CD4-positive, alpha-beta memory T cell (primary cell): ENCODE data around the gene CYRIA. TPM values are rescaled to one million over a fixed set of nuclear protein-coding genes. Genes with fewer than 3 reads are reported as not detected.

ENCODE experiments used
- CTCF ChIA-PET: fragments of 350-600 bp; sonication (Branson Sonifier 250); formaldehyde crosslinking; loops from one replicate; lab custom pipeline; 2021; ENCODE audit warnings: inconsistent platforms; ENCODE audit not compliant: partially characterized antibody; lab: Charles Lee
- POLR2A ChIA-PET: fragments of 350-600 bp; sonication (Branson Sonifier 250); formaldehyde crosslinking; loops from one replicate; lab custom pipeline; 2021; ENCODE audit not compliant: partially characterized antibody; lab: Charles Lee
- DNase-seq, 5 donors: peaks; one replicate each; pipeline versions ENCODE4 v3.0.0 to v3.0.0-alpha.2; 2020 to 2022; ENCODE audit warnings: mixed read lengths in 1 of 5
- H3K27ac ChIP-seq: one replicate; pipeline ENCODE4 v1.7.0; 2013; ENCODE audit warnings: low read depth, low read length
- H3K27me3 ChIP-seq: 2 replicates; pipeline ENCODE4 v1.7.0; 2013; ENCODE audit warnings: mild to moderate bottlenecking, low read length, moderate library complexity; ENCODE audit not compliant: insufficient read depth
- H3K36me3 ChIP-seq: 2 replicates; pipeline ENCODE4 v1.7.0; 2013; ENCODE audit warnings: mild to moderate bottlenecking, low read length, moderate library complexity; ENCODE audit not compliant: insufficient read depth
- H3K4me1 ChIP-seq: 2 replicates; pipeline ENCODE4 v1.7.0; 2013; ENCODE audit warnings: mild to moderate bottlenecking, low read length, moderate library complexity; ENCODE audit not compliant: insufficient read depth
- H3K4me3 ChIP-seq, 2 donors: one replicate each; pipeline ENCODE4 v1.7.0; 2013; ENCODE audit warnings: low read length in 2 of 2, mild to moderate bottlenecking in 1 of 2
- H3K9me3 ChIP-seq, 2 donors: one replicate each; pipeline ENCODE4 v1.7.0; 2013; ENCODE audit warnings: low read length in 2 of 2, control low read depth in 1 of 2; ENCODE audit not compliant: control insufficient read depth in 1 of 2
- H3K27ac Mint-ChIP-seq, 7 donors: one replicate each; pipeline ENCODE4 v1.8.0; 2020 to 2021; ENCODE audit warnings: mixed read lengths in 7 of 7, mild to moderate bottlenecking in 6 of 7, inconsistent platforms in 3 of 7, moderate library complexity in 3 of 7
- H3K27me3 Mint-ChIP-seq, 2 donors: one replicate each; pipeline ENCODE4 v1.8.0; 2020 to 2021; ENCODE audit warnings: mixed read lengths in 2 of 2
- H3K36me3 Mint-ChIP-seq, 2 donors: one replicate each; pipeline ENCODE4 v1.8.0; 2020 to 2021; ENCODE audit warnings: mixed read lengths in 2 of 2, inconsistent platforms in 1 of 2, mild to moderate bottlenecking in 1 of 2
- H3K4me1 Mint-ChIP-seq, 4 donors: one replicate each; pipeline ENCODE4 v1.8.0; 2020 to 2021; ENCODE audit warnings: mixed read lengths in 4 of 4, mild to moderate bottlenecking in 1 of 4
- H3K4me3 Mint-ChIP-seq, 8 donors: one replicate each; pipeline ENCODE4 v1.8.0; 2020 to 2021; ENCODE audit warnings: mixed read lengths in 8 of 8, mild to moderate bottlenecking in 7 of 8, moderate library complexity in 6 of 8, inconsistent platforms in 3 of 8
- H3K9me3 Mint-ChIP-seq, 8 donors: one replicate each; pipeline ENCODE4 v1.8.0; 2020 to 2021; ENCODE audit warnings: mixed read lengths in 8 of 8, mild to moderate bottlenecking in 5 of 8, inconsistent platforms in 3 of 8, moderate library complexity in 1 of 8
- intact Hi-C: fragments of 100-400 bp; cut with micrococcal nuclease; formaldehyde crosslinking; loops from one replicate; pipeline ENCODE4 v1.15.1; 2023
- polyA plus RNA-seq, 2 donors: library from polyadenylated mRNA; unstranded; fragments of 300-500 nt; fragmentation: Illumina TruSeq; gene quantifications; one replicate each; pipeline ENCODE4 v1.2.3, GENCODE V29; 2021
- total RNA-seq, 2 experiments: library from RNA; stranded (reverse); gene quantifications; one replicate each; pipeline ENCODE4 v1.2.3, GENCODE V29; 2021

CYRIA gene
- total and polyA plus RNA-seq, 4 experiments from 2014 or later = 0.11 to 0.32 (median 0.18) TPM; not detected in 1

DNA sequence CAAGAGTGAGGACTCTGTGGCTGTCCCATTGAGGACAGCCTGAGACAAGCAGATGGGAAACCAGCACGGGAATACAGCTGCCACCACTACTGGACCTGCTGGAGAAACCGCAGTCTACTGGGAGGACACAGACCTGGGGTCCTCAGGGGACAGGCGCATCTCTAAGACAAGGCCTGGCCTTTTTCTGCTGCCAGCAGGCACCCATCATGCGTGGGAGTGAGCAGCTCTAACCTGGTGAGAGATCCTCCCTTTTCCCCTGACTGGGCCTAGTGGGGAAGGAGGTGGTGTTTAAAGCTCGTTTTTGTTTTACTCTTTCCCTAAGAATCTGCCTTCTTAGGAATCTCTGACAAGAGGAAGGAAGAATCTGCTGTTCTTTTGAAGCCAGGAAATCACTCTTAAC lies 36.6 kb downstream of the CYRIA start:
- POLR2A ChIA-PET = no interaction called here
- Mint-ChIP-seq H3K4me3 (no peak overlapping the region), H3K4me1 (peaks cover 6 to 15% (median 12%) of the 10 kb centered on the region in 4 donors), H3K36me3 (no peaks in the 10 kb centered on the region), H3K9me3 (no peaks in the 10 kb centered on the region), H3K27ac (peak overlapping the region in 2 of 7 donors; percentile 1 to 53), H3K27me3 (peaks cover 5 to 13% of the 10 kb centered on the region in 2 donors)
- CTCF ChIA-PET = no interaction called here
- no peak for DNase-seq
- no peaks in the 10 kb centered on the region for H3K9me3 ChIP-seq
- H3K36me3 ChIP-seq = no peaks in the 10 kb centered on the region
- no peak overlapping the region for H3K27ac ChIP-seq
- H3K4me3 ChIP-seq = no peak overlapping the region
- H3K27me3 ChIP-seq = no peaks in the 10 kb centered on the region
- H3K4me1 ChIP-seq = no peaks in the 10 kb centered on the region
- intact Hi-C loops = no loop called here

DNA sequence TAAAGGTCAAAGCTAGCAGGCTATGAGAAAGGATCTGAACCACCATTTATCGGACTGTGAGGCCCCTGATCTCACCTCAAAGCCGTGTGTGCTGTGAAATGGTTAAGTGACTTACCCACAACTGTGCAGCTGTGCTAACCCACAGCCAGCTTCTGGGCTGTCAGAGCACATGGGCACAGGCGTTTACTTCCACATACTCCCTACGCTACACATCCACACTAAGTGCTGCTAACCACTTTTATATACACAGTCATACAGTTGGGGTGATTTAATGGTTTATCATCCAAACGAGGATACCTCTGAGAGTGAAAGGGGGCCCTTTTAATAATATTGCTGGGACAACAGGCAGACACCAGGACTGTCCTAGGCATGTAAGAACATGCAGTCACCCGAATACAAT lies 37.3 kb downstream of the CYRIA start:
- Histone ChIP-seq H3K36me3 (no peaks in the 10 kb centered on the region), H3K9me3 (no peaks in the 10 kb centered on the region), H3K4me1 (no peaks in the 10 kb centered on the region), H3K27ac (no peak overlapping the region), H3K27me3 (no peaks in the 10 kb centered on the region), H3K4me3 (no peak overlapping the region)
- H3K36me3 Mint-ChIP-seq = no peaks in the 10 kb centered on the region
- no peak overlapping the region for H3K27ac Mint-ChIP-seq
- H3K4me3 Mint-ChIP-seq = no peak overlapping the region
- intact Hi-C loops = no loop called here
- H3K9me3 Mint-ChIP-seq = no peaks in the 10 kb centered on the region
- peaks cover 5 to 10% of the 10 kb centered on the region in 2 donors for H3K27me3 Mint-ChIP-seq
- DNase-seq = no peak
- H3K4me1 Mint-ChIP-seq = peaks cover 9 to 22% (median 18%) of the 10 kb centered on the region in 4 donors
- CTCF ChIA-PET = no interaction called here
- POLR2A ChIA-PET = no interaction called here

DNA sequence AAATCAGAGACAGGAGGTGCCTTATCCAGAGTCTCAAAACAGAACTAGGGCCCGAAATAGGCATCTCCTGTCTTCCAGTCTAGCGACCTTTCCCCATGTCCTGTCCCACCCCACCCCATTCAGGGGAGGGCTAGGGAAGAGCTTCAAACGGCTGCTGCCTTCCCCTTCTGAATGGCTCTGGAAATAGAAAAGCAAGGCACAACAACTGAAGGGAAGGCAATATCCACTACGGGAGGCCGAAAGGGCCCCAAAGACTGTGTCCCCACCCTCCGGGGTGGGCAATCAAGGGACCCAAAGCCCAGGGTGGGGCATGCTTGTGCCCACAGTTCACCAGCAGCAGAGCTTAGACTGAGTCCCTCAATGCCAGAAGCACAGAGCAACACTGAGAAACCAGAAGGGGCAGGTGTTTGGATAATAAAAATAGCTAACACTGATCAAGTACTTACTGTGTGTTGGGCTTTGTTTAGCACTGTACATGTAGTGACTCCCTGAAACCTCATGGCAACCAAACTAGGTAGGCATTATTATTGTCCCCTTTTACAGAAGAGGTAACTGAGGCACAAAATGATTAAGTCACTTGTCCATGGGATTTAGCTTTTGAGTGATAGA lies 38.5 kb downstream of the CYRIA start:
- no peaks in the 10 kb centered on the region for H3K27me3 ChIP-seq
- no peak overlapping the region for H3K4me3 Mint-ChIP-seq
- no peaks in the 10 kb centered on the region for H3K36me3 Mint-ChIP-seq
- no peak overlapping the region for H3K27ac Mint-ChIP-seq
- no peaks in the 10 kb centered on the region for H3K36me3 ChIP-seq
- H3K9me3 ChIP-seq = no peaks in the 10 kb centered on the region
- no peaks in the 10 kb centered on the region for H3K9me3 Mint-ChIP-seq
- intact Hi-C loops = no loop called here
- no peaks in the 10 kb centered on the region for H3K4me1 ChIP-seq
- H3K27me3 Mint-ChIP-seq = peaks cover 3% of the 10 kb centered on the region in 2 donors
- POLR2A ChIA-PET = no interaction called here
- H3K4me3 ChIP-seq = no peak overlapping the region
- CTCF ChIA-PET = interaction anchor here (0.8 to 1.1 kb wide), 2 partner anchors 14 to 18 kb away, joined by 3 to 4 read pairs; no protein-coding TSS in a partner anchor
- no peak for DNase-seq
- H3K27ac ChIP-seq = no peak overlapping the region
- H3K4me1 Mint-ChIP-seq = peaks cover 11 to 34% (median 24%) of the 10 kb centered on the region in 4 donors

DNA sequence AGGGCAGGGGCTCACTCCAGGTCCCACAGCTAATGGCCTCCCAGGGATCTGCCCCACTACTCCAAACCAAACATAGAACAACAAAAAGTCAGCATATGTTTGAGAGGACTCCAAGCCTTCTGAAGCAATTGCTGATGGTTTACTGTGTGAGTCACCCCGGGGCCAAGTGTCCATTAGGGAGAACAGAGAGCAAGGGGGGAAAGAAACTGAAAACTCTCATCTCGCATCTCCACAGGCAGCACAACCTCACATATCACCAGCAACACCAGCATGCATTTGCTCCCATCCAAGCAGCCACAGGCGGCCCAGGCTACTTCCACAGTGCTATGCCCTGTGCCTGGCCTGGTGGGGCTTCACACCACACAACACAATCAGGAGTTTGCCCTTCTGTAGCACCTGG lies 39.1 kb downstream of the CYRIA start:
- Histone ChIP-seq H3K4me3 (no peak overlapping the region), H3K4me1 (no peaks in the 10 kb centered on the region), H3K9me3 (no peaks in the 10 kb centered on the region), H3K27me3 (no peaks in the 10 kb centered on the region), H3K36me3 (no peaks in the 10 kb centered on the region), H3K27ac (no peak overlapping the region)
- no peaks in the 10 kb centered on the region for H3K9me3 Mint-ChIP-seq
- POLR2A ChIA-PET = no interaction called here
- H3K4me3 Mint-ChIP-seq = no peak overlapping the region
- intact Hi-C loops = no loop called here
- H3K27me3 Mint-ChIP-seq = peaks cover 3% of the 10 kb centered on the region in 2 donors
- DNase-seq = no peak
- peaks cover 11 to 39% (median 25%) of the 10 kb centered on the region in 4 donors for H3K4me1 Mint-ChIP-seq
- no peaks in the 10 kb centered on the region for H3K36me3 Mint-ChIP-seq
- no peak overlapping the region for H3K27ac Mint-ChIP-seq
- CTCF ChIA-PET = interaction anchor here (1.1 kb wide), 1 partner anchor 17 kb away, joined by 4 read pairs; no protein-coding TSS in a partner anchor

- ChIA-PET CTCF (no interaction called here), POLR2A (no interaction called here)
- Histone ChIP-seq H3K27me3 (no peaks in the 10 kb centered on the region), H3K4me1 (no peaks in the 10 kb centered on the region), H3K9me3 (no peaks in the 10 kb centered on the region), H3K27ac (no peak overlapping the region), H3K36me3 (no peaks in the 10 kb centered on the region), H3K4me3 (no peak overlapping the region)
- Mint-ChIP-seq H3K27ac (no peak overlapping the region), H3K36me3 (no peaks in the 10 kb centered on the region), H3K27me3 (peaks cover 0 to under 1% of the 10 kb centered on the region in 2 donors), H3K4me1 (peaks cover 11 to 39% (median 25%) of the 10 kb centered on the region in 4 donors), H3K4me3 (no peak overlapping the region), H3K9me3 (no peaks in the 10 kb centered on the region)
- intact Hi-C loops = no loop called here
- no peak for DNase-seq
Measured at GRCh38 chr2:16625759-16626158, 39.9 kb downstream of the CYRIA start.

DNA sequence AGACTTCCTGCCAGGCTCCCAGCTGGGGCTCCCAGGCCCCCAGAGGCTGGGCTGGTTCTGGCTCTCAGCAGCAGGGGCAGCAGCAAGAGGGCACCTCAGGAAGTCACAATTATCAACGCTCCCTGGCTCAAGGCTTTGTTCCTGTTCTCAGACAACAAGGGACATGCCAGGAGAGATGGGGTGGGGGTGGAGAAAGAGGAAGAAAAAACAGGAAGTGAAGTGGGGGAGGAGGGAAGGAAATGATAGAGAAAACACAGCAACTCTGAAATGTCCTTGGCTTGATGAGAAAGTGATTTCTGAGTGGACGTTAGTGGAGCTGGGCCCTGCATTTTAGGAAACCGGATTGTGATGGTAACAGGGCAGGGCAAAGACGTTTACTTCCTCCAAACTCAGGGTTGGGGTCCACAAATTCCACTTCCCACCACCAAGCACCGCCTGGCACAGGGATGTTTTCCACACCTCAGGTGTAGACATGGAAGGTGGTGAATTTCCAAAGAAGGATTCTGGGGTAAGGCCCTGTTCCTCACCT lies 40.4 kb downstream of the CYRIA start:
- Histone ChIP-seq H3K27ac (no peak overlapping the region), H3K9me3 (no peaks in the 10 kb centered on the region), H3K27me3 (no peaks in the 10 kb centered on the region), H3K36me3 (no peaks in the 10 kb centered on the region), H3K4me3 (no peak overlapping the region), H3K4me1 (no peaks in the 10 kb centered on the region)
- no peak for DNase-seq
- Mint-ChIP-seq H3K36me3 (no peaks in the 10 kb centered on the region), H3K9me3 (no peaks in the 10 kb centered on the region), H3K4me3 (no peak overlapping the region), H3K27ac (peak overlapping the region in 2 of 7 donors; percentile 52 to 74), H3K27me3 (peaks cover 0 to 1% of the 10 kb centered on the region in 2 donors), H3K4me1 (peaks cover 11 to 39% (median 25%) of the 10 kb centered on the region in 4 donors)
- ChIA-PET POLR2A (no interaction called here), CTCF (interaction anchor here (1.1 kb wide), 1 partner anchor 18 kb away, joined by 3 read pairs; no protein-coding TSS in a partner anchor)
- intact Hi-C loops = no loop called here

DNA sequence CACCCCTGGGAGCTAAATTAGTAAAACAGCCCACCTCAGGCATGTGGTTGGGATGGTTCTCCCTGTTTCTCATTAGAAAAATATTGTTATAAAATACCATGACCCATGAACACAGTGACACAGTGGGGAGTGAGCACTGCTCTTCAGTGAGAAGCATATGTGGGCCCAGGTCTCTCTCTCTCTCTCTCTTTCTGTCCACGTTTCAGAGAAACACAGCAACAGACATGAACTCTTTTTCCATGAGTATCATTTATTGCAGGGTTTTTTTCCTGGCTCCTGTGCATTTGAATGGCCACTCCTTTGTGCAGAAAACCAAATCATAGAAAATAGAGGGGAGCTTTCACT lies 41.2 kb downstream of the CYRIA start:
- Mint-ChIP-seq H3K27ac (no peak overlapping the region), H3K27me3 (peaks cover 0 to 1% of the 10 kb centered on the region in 2 donors), H3K9me3 (no peaks in the 10 kb centered on the region), H3K4me1 (peaks cover 11 to 39% (median 25%) of the 10 kb centered on the region in 4 donors), H3K36me3 (no peaks in the 10 kb centered on the region), H3K4me3 (no peak overlapping the region)
- Histone ChIP-seq H3K36me3 (no peaks in the 10 kb centered on the region), H3K9me3 (no peaks in the 10 kb centered on the region), H3K27me3 (no peaks in the 10 kb centered on the region), H3K27ac (no peak overlapping the region), H3K4me1 (no peaks in the 10 kb centered on the region), H3K4me3 (no peak overlapping the region)
- intact Hi-C loops = no loop called here
- POLR2A ChIA-PET = no interaction called here
- CTCF ChIA-PET = interaction anchor here (1.1 to 3.7 kb wide), 2 partner anchors 16 to 17 kb away, joined by 3 to 26 read pairs; no protein-coding TSS in a partner anchor
- DNase-seq = no peak
